Stomach (tissue), 4 donors: ENCODE results near the gene DPYSL3.

Experiments
- CTCF ChIP-seq, 7 experiments: fragments of 450-650 bp in 4 of 7; fragments of 200-600 bp in 3 of 7; sonication (generic) in 3 of 7; IDR thresholded peaks; one replicate each; pipeline ENCODE4 v1.5.1; 2016 to 2019; ENCODE audit warnings: antibody characterized with exemption in 7 of 7, control low read depth in 2 of 7, mild to moderate bottlenecking in 1 of 7
- EP300 ChIP-seq: sonication (generic); formaldehyde crosslinking; IDR thresholded peaks from one replicate; pipeline ENCODE4 v1.6.1; 2017; ENCODE audit warnings: antibody characterized with exemption
- POLR2A ChIP-seq, 4 donors: fragments of 450-650 bp; IDR thresholded peaks; one replicate each; pipeline ENCODE4 v1.6.1; 2016; ENCODE audit warnings: antibody characterized with exemption in 4 of 4, control low read depth in 2 of 4, mild to moderate bottlenecking in 1 of 4, moderate library complexity in 1 of 4
- POLR2AphosphoS5 ChIP-seq, 3 donors: sonication (generic); formaldehyde crosslinking; IDR thresholded peaks; one replicate each; pipeline ENCODE4 v1.6.1; 2016; ENCODE audit warnings: antibody characterized with exemption in 3 of 3

GRCh38 chr5:147507480-147508126 lies 2.3 kb downstream of the DPYSL3 start:
- TF ChIP-seq EP300 (no peak), CTCF (IDR thresholded peaks at IDR 0.05) (no peak), POLR2A (IDR thresholded peaks at IDR 0.05) (no peak), POLR2AphosphoS5 (IDR thresholded peaks at IDR 0.05) (peak in 2 of 3 donors; percentile 46 to 78)
